NCI-H345 treated with DMSO at 0.1 percent for 48 hours (cell line): ENCODE measurements around the gene CTSZ.

Source experiments
- DNase-seq: peaks from one replicate; lab custom pipeline; 2025; ENCODE audit not compliant: unreplicated experiment; lab: John Stamatoyannopoulos, UW

Gene CTSZ

GRCh38 chr20:59032023-59032712, 25.1 kb upstream of the CTSZ start, which contains the start of gene ATP5F1E:
TSS of gene ATP5F1E (minus strand) at chr20:59032335. CDS start at chr20:59032251, 84 bp downstream.
- DNase-seq: peak; percentile 98

GRCh38 chr20:59031564-59032022, 24.5 kb upstream of the CTSZ start:
- DNase-seq: no peak

- no peak for DNase-seq
These were observed 24.0 kb upstream of the CTSZ start for GRCh38 chr20:59030911-59031563.

GRCh38 chr20:59028812-59029211, 21.8 kb upstream of the CTSZ start:
- DNase-seq: no peak

GRCh38 chr20:59027741-59028320, 20.8 kb upstream of the CTSZ start:
- DNase-seq: no peak

GRCh38 chr20:59026904-59027740, 20.1 kb upstream of the CTSZ start:
- no peak for DNase-seq

GRCh38 chr20:59025511-59025910, 18.5 kb upstream of the CTSZ start:
- DNase-seq: no peak

- DNase-seq: no peak
These were observed 18.0 kb upstream of the CTSZ start for GRCh38 chr20:59025086-59025485.

- DNase-seq: no peak
These were observed 17.1 kb upstream of the CTSZ start for GRCh38 chr20:59024111-59024530.

GRCh38 chr20:59023616-59024015, 16.6 kb upstream of the CTSZ start:
- DNase-seq: no peak

- no peak for DNase-seq
These were observed 15.7 kb upstream of the CTSZ start for GRCh38 chr20:59022754-59023153.

- no peak for DNase-seq
These were observed 14.0 kb upstream of the CTSZ start for GRCh38 chr20:59020938-59021551.

- no peak for DNase-seq
These were observed 12.2 kb upstream of the CTSZ start, which contains the start of gene TUBB1 for GRCh38 chr20:59019217-59019616. TSS of gene TUBB1 (plus strand) at chr20:59019429. CDS start at chr20:59019523, 94 bp downstream.

- no peak for DNase-seq
These were observed 11.8 kb upstream of the CTSZ start for GRCh38 chr20:59018817-59019216.

GRCh38 chr20:59017493-59018231, 10.6 kb upstream of the CTSZ start:
- no peak for DNase-seq

- no peak for DNase-seq
These were observed 9.9 kb upstream of the CTSZ start for GRCh38 chr20:59016795-59017492.

- no peak for DNase-seq
These were observed 9.0 kb upstream of the CTSZ start for GRCh38 chr20:59015812-59016711.

GRCh38 chr20:59015411-59015810, 8.4 kb upstream of the CTSZ start:
- DNase-seq: no peak
